Adrenal gland (tissue), 12 donors: ENCODE data around the gene ALAD. TPM values are rescaled to one million over a fixed set of nuclear protein-coding genes. Genes with fewer than 3 reads are reported as not detected.

Source experiments
- DNase-seq, 7 donors: peaks; one replicate each; pipeline ENCODE4 v3.0.0-alpha.2; 2019 to 2020
- H3K27ac ChIP-seq, 5 donors: fragments of 200-600 bp; sonication (generic) in 4 of 5; 1 replicate in 3 of 5; 2 replicates in 2 of 5; pipeline versions ENCODE4 v1.5.1 to v1.8.0; 2016 to 2020; ENCODE audit warnings: mild to moderate bottlenecking in 1 of 5
- H3K27me3 ChIP-seq: fragments of 200-600 bp; 2 replicates; pipeline ENCODE4 v1.8.0; 2021
- H3K36me3 ChIP-seq, 2 donors: fragments of 200-600 bp; replicated peaks in 1 of 2; 1 replicate in 1 of 2; 2 replicates in 1 of 2; pipeline versions ENCODE4 v1.5.1 to v1.8.0; 2018 to 2022
- H3K4me1 ChIP-seq, 2 donors: fragments of 200-600 bp; replicated peaks in 1 of 2; 1 replicate in 1 of 2; 2 replicates in 1 of 2; pipeline versions ENCODE4 v1.5.1 to v1.8.0; 2018 to 2021
- H3K4me3 ChIP-seq, 4 donors: fragments of 200-600 bp; sonication (generic) in 3 of 4; one replicate each; pipeline ENCODE4 v1.5.1; 2016 to 2018
- H3K9me3 ChIP-seq, 3 donors: fragments of 200-600 bp; sonication (generic) in 1 of 3; replicated peaks in 1 of 3; 1 replicate in 2 of 3; 2 replicates in 1 of 3; pipeline versions ENCODE4 v1.5.1 to v1.8.0; 2016 to 2021
- POLR2A ChIP-seq, 2 donors: fragments of 450-650 bp; IDR thresholded peaks; one replicate each; pipeline ENCODE4 v1.6.1; 2017; ENCODE audit warnings: antibody characterized with exemption in 2 of 2, mild to moderate bottlenecking in 2 of 2, moderate library complexity in 1 of 2
- WGBS, 4 donors: extraction: QIAGEN DNeasy Blood & Tissue Kit in 2 of 4; methylation state at CpG; one replicate each; pipeline versions ENCODE4 v1.1.5 to v1.1.7; 2013 to 2017; 5-methylcytosine and 5-hydroxymethylcytosine counted together
- intact Hi-C, 2 donors: fragments of 100-400 bp; cut with DNase I; formaldehyde crosslinking; loops; one replicate each; pipeline versions ENCODE4 v1.14.1 to v1.15.0; 2022 to 2023
- polyA plus RNA-seq, 3 donors: library from polyadenylated mRNA; stranded (reverse); fragments of 200-250 nt in 2 of 3; fragments of 350-450 nt in 1 of 3; fragmentation: Illumina TruSeq in 1 of 3; extraction: RNeasy Lipid Tissue Mini Kit (QIAGEN cat#74804) in 1 of 3; gene quantifications; one replicate each; pipeline ENCODE4 v1.2.3, GENCODE V29; 2013 to 2014
- total RNA-seq, 9 donors: library from RNA; depleted of rRNA in 4 of 9; stranded (reverse); fragments of >200 nt in 4 of 9; fragments of 120-200 nt in 1 of 9; fragmentation: NEBNext Ultra II Directional in 1 of 9; extraction: Animal tissue kit (Norgen Biotek cat#: 25700) in 1 of 9; gene quantifications; one replicate each; pipeline versions ENCODE4 v1.1.0 to v1.2.4, GENCODE V29; 2013 to 2023
- TF ChIP-seq, protein P1 (sequence below), 6 experiments: fragments of 450-650 bp in 4 of 6; fragments of 200-600 bp in 2 of 6; sonication (generic) in 1 of 6; IDR thresholded peaks; 1 replicate in 5 of 6; 2 replicates in 1 of 6; pipeline versions ENCODE4 v1.5.1 to v1.8.0; 2016 to 2021; ENCODE audit warnings: antibody characterized with exemption in 6 of 6, mild to moderate bottlenecking in 2 of 6, moderate library complexity in 1 of 6
- donor health status: healthy with polysubstance abuse.
- donor health status: Bipolar disorder and iron deficiency.
- donor health status: DM: yes; HTN: yes; CAD: no.
- donor health status: DM: no; HTN: no; CAD: no.
- donor health status: DM: no; HTN: no; CAD: no.
- donor health status: DM: yes; HTN: yes; CAD: no.

The ALAD gene
- total and polyA plus RNA-seq, 12 donors, result 49.2 to 348 (median 242) TPM

DNA sequence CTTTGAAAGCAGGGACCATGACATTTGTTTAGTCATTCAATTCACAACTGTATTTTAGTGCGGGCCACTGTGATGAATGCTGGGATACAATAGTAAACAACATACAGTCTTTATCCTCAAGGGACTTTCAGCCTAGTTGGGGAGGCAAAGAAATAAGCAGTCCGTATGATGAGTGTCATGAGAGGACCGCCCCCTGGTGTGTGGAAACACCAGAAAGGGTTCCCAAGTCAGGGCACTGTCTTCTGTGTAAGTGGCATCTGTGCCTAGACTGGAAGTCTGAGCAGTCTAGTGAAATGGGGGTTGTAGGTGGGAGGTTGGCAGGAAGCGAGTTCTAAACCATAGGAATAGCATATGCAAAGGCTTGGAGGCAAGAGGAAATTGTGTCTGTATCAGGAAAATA lies 16.3 kb upstream of the ALAD start:
- H3K27ac ChIP-seq, result no peak overlapping the region
- DNase-seq, result no peak
- H3K9me3 ChIP-seq, result no peaks in the 10 kb centered on the region
- no peaks in the 10 kb centered on the region for H3K4me1 ChIP-seq
- H3K27me3 ChIP-seq, result no peaks in the 10 kb centered on the region
- no peak overlapping the region for H3K4me3 ChIP-seq
- no peak for TF ChIP-seq POLR2A (IDR thresholded peaks at IDR 0.05)
- TF ChIP-seq, protein P1, sequence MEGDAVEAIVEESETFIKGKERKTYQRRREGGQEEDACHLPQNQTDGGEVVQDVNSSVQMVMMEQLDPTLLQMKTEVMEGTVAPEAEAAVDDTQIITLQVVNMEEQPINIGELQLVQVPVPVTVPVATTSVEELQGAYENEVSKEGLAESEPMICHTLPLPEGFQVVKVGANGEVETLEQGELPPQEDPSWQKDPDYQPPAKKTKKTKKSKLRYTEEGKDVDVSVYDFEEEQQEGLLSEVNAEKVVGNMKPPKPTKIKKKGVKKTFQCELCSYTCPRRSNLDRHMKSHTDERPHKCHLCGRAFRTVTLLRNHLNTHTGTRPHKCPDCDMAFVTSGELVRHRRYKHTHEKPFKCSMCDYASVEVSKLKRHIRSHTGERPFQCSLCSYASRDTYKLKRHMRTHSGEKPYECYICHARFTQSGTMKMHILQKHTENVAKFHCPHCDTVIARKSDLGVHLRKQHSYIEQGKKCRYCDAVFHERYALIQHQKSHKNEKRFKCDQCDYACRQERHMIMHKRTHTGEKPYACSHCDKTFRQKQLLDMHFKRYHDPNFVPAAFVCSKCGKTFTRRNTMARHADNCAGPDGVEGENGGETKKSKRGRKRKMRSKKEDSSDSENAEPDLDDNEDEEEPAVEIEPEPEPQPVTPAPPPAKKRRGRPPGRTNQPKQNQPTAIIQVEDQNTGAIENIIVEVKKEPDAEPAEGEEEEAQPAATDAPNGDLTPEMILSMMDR (IDR thresholded peaks at IDR 0.05), result no peak
- intact Hi-C loops, result no loop called here
- no peaks in the 10 kb centered on the region for H3K36me3 ChIP-seq
- 79 to 86% (median 85%) methylated on average over 4 of the region's 4 CpGs for WGBS, 4 donors

DNA sequence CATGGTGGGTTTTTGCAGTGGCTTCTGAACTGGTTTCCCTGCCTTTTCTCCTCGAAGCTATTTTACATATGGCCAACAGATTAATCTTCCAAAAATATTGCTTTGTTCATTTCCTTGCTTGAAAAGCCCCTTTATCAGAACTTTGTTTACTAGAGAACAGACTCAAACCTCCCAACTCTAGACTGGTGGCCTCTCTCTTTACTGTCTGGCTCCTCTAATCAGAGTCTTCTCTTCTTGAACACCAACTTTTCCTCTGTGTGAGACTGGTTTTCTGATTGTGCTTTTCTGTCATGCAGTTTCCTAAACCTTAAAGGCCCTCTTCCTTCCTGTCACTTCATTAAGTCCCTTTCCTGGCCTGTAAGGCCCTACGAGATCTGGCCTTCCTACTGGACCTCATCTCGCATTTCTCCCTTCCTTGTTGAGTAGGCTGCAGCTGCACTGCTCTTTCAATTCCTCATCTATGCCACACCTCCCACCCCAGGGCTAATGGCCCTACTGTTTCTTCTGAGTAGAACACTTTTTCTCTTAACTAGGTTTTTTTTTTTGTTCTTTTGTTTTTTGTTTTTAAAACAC lies 15.2 kb upstream of the ALAD start:
- 59 to 67% (median 61%) methylated on average over 3 of the region's 3 CpGs for WGBS, 4 donors
- intact Hi-C loops, result no loop called here
- TF ChIP-seq, protein P1 (IDR thresholded peaks at IDR 0.05), result no peak
- no peak for TF ChIP-seq POLR2A (IDR thresholded peaks at IDR 0.05)
- H3K27me3 ChIP-seq, result no peaks in the 10 kb centered on the region
- no peaks in the 10 kb centered on the region for H3K36me3 ChIP-seq
- H3K27ac ChIP-seq, result peak overlapping the region in 1 of 5 donors; percentile 21
- no peaks in the 10 kb centered on the region for H3K9me3 ChIP-seq
- no peak for DNase-seq
- no peak overlapping the region for H3K4me3 ChIP-seq
- H3K4me1 ChIP-seq, result peaks cover 0 to 5% of the 10 kb centered on the region in 2 donors

DNA sequence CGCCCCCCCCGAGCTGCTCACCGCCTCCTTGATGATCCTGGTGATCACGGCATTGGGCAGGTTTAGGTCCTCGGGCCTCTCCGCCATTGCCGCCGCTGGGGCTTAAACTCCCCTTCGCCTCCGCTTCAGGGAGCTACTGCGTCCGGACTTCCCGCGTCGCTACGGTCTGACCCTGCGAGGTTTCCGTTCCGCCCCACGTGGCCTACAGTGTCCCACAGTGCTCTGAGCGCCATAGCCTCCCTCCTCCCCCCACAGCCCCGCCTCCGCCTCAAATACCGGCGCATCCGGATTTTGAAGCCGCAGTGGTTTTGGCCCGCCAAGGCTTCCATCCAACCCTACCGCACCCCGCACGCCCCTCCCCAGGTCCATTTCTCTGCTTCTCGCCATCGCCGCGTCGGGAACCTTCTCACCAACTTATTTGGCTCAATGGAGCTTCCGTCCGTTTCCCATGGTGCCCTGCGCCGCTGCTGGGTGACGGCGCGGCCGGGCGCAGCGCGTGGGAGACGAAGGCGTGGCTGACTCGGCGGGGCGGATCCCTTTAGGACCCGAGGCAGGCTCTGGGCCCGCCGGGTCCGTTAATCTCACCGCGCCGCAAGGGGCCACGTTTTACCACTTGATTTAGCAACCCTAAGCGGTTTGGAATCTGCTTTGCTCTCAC lies 9.3 kb upstream of the ALAD start, which contains the start of the genes C9orf43 and POLE3:
C9orf43 (plus strand) TSS at position 541 of the 658 bp plus-strand sequence. CDS start 2,747 bp downstream, outside the sequence.
POLE3 (minus strand) TSS at position 469 of the 658 bp plus-strand sequence; CDS start at position 87, 382 bp downstream.
- Histone ChIP-seq H3K27me3 (no peaks in the 10 kb centered on the region), H3K4me3 (peak within 1 kb of the TSS; percentile 44 to 96 (median 68)), H3K4me1 (peaks cover 0 to 22% of the 10 kb centered on the region in 2 donors), H3K27ac (peak within 1 kb of the TSS; percentile 69 to 97 (median 94)), H3K9me3 (no peaks in the 10 kb centered on the region), H3K36me3 (peaks cover 0 to 20% of the 10 kb centered on the region in 2 donors)
- intact Hi-C loops, result no loop called here
- 0 to 1% (median 1%) methylated on average over 22 to 61 of the region's 61 CpGs for WGBS, 4 donors
- DNase-seq, result peak; percentile 93 to 98 (median 96)
- peak; percentile 75 to 91 for TF ChIP-seq POLR2A (IDR thresholded peaks at IDR 0.05)
- TF ChIP-seq, protein P1 (IDR thresholded peaks at IDR 0.05), result peak in 2 of 6 experiments; percentile 8 to 18

GRCh38 chr9:113409883-113410206 lies 8.8 kb upstream of the ALAD start:
- DNase-seq, result no peak

More at GRCh38 chr9:113409883-113410206, 8.8 kb upstream of the ALAD start:
- Histone ChIP-seq H3K4me3 (peak overlapping the region; percentile 20 to 96 (median 68)), H3K27me3 (no peaks in the 10 kb centered on the region), H3K4me1 (peaks cover 0 to 22% of the 10 kb centered on the region in 2 donors), H3K9me3 (no peaks in the 10 kb centered on the region), H3K36me3 (peaks cover 0 to 20% of the 10 kb centered on the region in 2 donors), H3K27ac (peak overlapping the region; percentile 69 to 97 (median 94))
- 0 to 1% (median 0%) methylated on average over 11 to 20 of the region's 20 CpGs for WGBS, 4 donors
- TF ChIP-seq, protein P1 (IDR thresholded peaks at IDR 0.05), result no peak
- TF ChIP-seq POLR2A (IDR thresholded peaks at IDR 0.05), result no peak
- intact Hi-C loops, result loop anchor here (5.0 to 10.0 kb wide), 2 partner anchors 98 to 105 kb away; partner anchors contain the start of gene RNF183 (in 1 of the 2)
